Measurements from ENCODE around the gene EBPL.

The EBPL gene

DNA sequence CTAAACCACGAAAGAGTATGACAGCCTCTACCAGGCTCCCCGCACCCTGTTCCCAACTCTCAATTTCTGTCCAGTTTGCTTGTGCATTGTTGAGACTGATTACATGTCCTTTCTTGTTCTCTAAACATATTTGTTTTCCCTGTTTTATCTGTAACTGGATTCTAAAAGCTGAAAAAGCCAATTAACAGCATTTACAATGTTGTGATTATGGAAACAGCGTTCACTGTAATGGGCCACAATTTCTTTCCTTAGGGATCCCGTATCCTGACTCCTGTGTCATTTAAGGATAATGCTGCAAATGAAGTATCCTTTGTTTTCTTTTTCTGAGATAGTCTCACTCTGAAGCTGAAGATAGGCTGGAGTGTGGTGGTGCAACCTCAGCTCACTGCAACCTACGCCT lies 20.5 kb downstream of the EBPL start:
- no peak for DNase-seq

DNA sequence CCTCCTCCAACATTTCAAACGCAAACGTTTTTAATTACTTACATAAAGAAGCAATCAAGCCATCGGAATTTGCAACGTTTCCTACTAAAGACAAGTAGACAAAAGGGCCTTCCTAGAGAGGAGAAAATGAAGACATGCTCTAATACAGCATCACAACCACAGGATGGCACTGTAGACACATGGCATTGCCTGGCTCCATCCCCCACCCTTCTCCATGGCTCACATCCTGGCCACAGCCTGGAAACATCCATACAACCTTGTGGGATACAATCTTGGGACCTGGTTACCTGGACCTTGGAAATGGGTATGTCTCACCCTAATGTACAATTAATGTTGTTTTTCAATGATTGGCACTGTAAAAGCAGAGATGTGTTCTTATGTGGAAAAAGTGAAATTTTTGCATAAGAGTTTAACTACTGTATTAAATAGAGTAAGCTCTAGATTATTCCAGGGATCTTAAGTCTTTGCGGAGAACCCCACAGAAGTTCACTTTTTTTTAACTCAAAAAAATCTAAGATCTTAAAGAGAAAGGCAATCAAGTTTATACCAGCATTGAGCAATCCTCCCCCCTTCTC lies 21.5 kb downstream of the EBPL start:
- DNase-seq: peak; percentile 36

DNA sequence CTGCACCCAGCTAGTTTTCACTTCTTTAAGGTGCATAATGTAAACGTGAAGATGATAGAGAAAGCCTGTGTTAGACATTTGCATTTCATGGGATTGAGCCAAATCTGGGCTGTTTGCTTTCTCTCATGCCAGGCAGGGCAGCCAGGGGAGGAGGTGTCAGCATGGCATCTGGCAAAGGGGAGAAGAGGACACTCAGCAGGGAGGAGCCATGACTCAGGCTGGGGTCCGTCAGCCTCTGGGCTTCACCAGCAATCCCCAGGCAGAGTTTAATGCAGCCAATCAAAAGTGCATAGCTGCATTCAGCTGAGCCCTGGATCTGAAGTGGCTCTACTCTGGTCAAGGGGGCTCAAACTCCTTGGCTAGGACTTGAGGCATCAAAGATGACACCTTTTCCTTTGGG lies 23.5 kb downstream of the EBPL start:
- no peak for DNase-seq

DNA sequence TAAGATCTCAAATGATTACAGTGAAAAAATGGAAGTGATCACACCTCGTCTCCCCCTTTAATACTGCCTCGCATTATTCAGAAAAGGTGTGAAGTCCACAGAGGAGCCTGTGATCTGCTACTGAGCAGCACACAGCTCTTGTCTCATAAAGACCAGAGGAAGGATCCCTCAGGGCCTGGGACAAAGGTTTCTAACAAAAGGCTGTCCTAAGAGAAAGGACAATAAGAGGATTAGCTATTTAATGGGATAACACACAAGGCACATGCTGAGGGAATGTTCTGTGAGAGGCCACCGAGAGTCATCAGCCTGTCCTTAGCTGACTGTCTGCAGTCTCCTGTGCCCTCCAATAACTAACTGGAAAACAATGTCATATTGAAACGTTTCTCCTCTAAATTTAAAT lies 26.7 kb downstream of the EBPL start:
- DNase-seq: no peak

DNA sequence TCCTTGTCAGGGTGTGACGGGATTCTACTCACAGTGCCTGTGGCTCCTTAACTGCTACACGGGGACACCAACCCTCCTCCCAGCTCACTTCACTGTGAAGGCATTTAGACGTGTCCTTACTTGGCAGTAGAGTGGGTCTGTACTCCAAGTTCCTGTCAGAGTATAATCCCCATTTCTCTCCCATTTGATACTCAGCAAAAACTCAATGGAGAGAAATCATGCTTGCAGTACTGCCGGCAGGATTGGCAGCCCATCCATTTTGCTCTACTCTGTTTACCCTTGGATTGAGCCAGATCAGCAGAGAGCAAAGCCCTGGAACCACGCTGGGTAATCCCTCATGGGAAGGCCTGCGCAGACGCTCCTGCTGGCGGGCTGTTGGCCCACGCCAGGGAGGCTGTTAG lies 34.0 kb downstream of the EBPL start:
- DNase-seq: no peak

DNA sequence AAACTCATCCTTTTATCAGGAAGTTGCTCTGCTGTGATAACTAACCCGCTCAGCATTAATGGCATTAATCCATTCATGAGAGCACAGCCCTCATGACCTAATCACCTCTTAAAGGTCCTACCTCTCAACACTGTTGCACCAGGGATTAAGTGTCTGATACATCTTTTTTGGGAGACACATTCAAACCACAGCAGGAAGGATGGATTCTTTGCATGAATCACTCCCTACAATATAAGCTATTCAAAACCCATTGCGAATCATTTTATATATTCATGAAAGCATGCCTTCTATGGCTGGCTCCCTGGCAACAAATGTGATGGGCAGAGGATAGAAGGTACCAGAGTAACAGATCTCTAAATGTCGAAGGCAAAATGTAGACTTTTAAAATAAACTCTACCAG lies 35.4 kb downstream of the EBPL start:
- no peak for DNase-seq

DNA sequence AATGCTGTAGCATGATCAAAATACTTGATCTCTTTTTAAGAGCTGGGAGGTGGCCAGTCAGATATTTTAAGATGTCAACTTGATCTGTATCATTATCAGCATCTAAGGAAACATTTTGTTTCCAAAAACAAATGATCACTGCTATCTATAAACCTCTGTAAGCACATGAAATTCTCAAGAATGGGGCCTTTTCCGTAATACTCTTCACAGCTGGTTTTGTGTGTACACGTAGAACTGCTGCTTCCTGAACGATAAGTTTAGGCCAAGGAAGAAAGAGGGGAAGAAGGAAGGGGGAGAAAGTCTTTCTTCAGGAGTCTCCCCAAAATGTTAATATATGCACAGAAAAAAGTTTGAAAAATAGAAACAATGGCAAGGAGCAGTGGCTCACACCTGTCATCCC lies 37.3 kb downstream of the EBPL start:
- no peak for DNase-seq

DNA sequence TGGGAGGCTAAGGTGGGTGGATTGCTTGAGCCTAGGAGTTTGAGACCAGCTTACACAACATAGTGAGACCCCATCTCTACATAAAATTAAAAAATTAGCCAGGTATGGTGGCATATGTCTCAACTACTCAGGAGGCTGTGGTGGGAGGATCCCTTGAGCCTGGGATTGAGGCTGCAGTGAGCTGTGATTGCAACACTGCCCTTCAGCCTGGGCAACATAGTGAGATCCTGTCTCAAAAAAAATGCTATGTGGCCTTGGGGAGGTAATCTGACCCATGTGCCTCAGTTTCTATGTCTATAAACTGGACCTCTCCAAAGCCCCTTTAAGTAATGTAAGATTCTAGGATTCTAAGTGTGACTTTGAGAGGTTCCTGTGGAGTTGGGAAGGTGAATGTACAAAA lies 37.8 kb downstream of the EBPL start:
- no peak for DNase-seq

DNA sequence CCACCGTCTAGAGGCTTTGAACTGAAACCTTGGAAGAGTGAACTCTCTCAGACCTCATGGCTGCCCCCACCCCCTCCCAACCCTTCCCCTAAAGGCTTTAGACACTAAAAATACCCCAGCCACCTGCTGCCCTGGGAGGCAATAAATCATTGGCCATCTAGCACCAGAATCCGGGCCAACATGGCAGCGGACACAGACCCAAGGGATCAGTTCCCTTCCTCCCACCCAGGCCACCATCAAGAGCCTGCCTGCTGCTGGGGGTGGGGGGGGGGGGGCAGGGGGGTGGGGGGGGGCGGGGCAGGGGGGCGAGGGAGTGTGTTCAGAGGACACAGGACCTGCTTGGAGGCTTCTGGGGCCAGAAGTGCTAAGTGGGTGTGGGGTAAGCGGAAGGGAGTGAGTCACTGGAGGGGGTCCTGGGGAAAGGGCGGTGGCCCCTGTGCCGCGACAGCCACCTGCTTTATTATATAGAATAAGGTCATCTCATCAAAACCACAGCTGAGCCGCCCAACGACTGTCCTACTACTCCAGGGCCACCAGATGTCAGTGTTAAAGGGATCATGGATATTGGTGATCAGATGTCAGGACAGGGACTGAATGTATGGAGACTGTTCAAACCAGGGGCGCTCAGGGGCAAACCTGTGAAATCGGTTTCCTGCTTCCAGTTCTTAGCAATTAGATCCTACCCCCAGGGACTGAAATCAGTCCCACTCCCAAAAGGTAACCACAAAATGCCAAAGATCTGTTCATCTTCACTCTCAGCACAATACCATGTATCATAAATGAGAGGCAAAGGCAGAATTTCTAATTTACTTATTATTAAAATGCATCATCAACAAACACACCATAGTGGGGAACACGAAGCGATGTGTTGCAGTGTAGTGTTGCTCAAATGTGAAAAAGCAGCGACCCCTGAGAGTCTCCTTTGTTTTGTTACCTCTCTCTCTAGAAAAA lies 38.7 kb downstream of the EBPL start:
- DNase-seq: peak; percentile 53

DNA sequence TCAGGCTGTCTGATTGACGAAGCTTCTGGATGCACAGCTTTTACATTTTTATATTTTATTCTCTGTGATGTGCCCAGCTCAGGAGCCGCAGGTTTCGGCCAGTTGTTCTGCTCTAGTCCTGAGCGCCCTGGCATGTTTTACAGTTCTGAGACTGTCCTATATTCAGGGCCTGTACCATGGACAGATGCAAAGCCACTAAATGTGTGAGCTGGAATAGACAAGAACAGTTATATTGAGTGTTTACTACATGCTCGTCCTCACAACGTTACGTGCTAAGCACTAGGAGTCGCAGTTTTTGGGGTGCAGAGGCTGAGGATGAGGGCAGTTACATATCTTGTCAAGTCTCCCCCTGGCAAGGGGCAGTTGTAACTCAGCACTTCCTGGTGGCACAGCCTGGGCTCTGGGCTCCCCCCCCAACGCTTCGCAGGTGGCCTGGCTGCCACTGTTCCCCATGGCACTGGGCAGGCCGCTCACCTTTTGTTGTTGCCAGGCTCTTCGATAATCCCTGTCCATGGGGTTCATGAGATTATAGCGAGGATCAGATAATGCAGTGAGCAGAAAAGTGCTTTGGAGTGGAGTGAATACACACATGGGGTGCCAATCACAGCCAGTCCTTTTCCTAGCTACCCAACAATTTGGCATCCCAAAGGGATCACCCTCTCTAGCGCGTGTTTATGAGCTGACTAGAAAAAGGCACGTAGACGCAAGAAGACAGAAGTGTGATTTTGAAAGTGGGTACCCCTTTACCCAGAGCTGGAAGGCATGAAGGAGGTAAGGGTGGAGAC lies 39.5 kb downstream of the EBPL start:
- no peak for DNase-seq

DNA sequence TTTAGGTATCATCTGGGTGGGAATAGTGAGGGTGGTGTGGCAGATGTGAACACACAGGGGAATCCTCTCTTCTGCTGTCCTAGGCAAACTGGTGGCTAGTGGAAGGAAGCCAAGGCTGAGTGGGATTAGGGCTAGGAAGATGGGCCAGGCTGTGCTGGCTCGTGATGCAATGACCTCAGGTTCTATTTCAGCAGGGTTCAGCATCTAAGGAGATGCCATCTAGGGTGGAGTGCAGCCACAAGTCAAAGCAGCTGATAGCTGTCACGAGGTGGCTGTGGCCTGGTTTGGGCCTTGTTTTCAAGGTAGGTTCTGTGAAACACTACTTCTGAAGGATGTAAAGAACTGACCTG lies 41.3 kb downstream of the EBPL start:
- no peak for DNase-seq

DNA sequence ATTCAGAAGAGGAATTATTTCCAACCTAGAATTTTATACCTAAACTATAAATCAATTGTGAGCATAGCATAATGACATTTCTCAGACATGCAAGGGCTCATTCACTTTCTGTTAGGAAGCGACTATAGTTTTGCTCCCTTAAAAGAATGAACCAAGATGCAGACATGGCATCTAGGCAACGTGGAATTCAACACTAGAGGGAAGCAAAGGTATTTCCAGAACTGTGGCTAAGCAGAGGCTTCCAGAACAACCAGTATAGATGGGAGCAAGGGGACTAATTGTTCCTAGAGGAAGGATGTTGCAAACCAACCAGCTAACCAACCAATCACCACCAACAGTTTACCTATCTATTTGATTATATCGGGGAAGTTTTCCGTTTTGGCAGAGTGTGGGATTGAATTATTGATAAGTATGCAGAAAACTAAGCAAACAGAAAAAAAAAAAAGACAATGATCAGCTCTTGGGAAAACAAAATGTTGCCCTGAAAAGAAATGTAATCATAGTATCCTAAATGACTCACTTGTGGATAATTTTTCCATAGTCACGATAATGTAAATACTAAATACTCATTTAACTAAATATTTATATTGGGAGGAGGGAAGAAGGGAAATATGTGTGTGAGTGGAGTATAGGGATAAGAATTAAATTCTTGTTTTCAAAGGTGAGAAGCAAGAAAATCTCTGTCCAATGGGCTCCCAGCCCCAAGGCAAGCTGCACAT lies 41.9 kb downstream of the EBPL start:
- DNase-seq: no peak

DNA sequence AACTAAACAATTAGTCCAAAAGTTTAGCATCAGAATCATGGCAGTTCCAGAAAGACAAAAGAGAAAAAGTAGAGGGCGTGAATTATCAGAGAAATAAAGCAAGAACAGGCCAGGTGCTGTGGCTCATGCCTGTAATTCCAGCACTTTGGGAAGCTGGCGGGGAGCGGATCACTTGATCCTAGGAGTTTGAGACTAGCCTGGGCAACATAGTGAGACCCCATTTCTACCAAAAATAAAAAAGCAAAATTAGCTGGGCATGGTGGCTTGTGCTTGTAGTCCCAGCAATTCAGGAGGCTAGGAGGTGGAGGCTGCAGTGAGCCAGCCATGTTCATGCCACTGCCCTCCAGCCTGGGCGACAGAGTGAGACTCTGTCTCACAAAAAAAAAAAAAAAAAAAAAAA lies 44.6 kb downstream of the EBPL start:
- peak; percentile 29 for DNase-seq

DNA sequence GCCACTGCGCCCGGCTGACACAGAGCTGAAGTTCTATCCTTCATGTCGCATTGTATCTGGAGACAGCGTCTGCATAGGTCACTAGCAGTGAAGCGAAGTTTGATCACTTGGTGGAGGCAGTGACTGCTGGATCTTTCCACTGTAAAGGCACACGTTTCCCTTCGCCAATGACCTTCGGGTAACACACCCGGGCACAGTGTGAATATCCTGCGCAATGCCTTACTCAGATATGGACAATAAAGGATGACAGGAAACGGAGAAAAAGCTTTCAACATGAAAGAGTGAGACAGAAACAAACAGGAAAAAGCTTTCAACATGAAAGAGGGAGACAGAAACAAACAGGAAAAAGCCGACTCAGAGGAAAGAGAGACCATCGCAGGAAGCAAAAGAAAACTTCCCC lies 45.8 kb downstream of the EBPL start:
- no peak for DNase-seq

DNA sequence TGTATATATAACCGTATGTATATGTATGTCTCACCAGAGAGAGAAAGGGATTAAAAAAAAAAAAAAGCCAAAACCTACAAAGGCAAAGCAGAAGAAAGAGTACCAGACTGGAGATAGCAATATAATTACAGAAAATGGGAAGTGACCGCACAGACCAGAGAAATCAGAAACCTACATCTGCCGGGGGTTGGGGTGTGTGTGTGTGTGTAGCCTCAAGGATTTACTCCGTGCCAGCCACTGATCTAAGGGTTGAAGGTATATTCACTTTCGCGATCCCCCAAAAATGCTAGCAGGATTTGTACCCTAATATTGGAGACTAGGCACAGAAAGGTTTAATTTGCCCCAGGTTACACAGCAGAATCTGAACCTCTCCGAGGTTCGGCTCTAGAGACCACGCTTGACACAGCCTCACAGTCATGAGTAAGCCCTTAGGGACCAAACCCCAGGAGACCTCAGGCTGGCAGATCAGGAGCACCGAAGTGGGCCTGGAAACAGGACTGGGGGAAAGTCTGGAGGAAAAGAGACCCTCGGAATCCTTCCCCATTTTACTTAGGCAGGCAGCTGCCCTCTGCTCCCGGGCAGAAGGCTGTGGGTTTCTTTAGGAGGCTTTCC lies 48.1 kb downstream of the EBPL start:
- peak; percentile 88 for DNase-seq

DNA sequence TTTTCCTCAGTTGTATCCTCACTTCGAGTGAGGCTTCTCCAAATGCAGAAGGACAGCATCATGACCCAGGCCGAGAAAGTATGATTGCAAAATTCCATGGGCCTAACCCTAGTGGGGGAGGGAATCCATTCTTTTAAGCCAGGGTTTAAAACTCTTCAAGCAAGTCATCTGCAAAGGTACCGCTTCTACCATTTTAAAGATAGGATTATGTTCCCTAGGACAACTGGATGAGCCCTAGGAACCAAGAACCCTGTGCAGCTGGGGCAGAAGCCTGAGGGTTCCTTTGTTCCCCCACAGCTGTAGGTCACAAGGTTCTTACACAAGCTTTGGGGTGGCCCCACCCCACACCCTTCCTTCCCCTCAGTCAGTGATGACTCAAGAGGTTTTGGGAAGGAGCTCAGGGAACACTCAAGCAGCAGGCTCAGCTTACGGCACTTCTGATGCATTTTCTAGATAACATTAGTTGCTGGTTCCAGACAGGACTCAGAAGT lies 49.4 kb downstream of the EBPL start:
- peak; percentile 91 for DNase-seq

DNA sequence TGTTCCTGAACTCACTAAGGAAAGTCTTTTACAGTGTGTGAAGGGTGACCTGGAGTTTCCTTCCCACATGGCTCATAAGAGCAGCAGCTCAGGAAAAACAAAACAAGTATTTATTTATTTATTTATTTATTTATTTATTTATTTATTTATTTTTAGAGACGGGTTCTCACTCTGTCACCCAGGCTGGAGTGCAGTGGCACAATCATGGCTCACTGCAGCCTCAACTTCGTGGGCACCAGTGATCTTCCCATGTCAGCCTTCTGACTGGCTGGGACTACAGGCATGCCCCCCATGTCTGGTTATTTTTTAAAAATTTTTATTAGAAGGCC lies 52.6 kb downstream of the EBPL start:
- DNase-seq: no peak

DNA sequence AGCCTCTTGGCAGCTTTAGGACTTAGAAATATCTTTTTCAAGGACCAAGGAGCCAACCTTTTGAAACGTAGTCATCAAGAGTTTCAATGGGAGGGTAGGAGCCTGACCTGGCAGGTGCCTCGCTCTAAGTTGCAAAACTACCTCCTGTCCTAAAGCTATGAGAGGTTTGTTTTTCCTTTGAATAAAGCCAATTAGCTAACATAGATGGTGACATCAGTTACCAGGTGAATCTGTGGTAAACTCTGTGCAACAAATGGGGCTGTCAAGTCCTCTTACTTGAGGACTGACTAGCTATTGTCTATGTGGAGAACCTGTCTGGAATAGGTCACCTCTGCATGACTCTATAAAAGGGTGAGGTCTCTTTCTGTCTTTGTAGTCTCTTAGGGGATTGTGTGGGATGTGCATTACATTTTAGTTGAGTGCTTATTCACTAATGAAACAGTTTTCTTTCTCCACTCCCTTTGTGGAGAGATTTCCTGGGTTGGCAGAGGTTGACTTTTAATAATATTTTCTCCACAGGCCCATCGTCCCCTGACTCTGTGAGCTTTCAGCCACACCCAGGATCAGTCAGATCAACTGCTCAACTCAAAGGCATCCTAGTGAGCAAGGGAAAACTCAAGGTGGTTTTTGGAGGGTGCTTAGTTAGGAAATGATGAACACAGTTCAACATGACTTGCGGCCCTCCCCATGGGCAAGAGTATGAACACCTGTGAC lies 53.1 kb downstream of the EBPL start:
- no peak for DNase-seq

DNA sequence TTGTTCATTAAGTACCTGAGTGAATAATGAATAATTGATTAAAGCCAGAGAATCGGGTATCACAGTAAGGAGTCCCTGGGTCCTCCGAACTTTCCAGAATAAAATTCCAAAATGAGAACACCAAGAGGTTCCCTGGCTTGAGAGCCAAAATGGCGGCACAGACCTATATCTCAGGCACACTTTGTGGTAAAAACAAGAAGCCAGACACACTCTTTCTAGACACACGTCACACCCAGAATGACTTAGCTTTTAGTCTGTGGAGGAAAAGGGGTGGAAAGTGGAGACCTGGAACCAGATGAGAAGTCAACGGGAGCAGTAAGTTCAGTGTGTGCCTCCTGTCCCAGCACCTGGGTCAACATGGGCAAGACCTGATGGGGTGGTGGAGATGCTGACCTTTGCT lies 54.6 kb downstream of the EBPL start:
- DNase-seq: no peak

DNA sequence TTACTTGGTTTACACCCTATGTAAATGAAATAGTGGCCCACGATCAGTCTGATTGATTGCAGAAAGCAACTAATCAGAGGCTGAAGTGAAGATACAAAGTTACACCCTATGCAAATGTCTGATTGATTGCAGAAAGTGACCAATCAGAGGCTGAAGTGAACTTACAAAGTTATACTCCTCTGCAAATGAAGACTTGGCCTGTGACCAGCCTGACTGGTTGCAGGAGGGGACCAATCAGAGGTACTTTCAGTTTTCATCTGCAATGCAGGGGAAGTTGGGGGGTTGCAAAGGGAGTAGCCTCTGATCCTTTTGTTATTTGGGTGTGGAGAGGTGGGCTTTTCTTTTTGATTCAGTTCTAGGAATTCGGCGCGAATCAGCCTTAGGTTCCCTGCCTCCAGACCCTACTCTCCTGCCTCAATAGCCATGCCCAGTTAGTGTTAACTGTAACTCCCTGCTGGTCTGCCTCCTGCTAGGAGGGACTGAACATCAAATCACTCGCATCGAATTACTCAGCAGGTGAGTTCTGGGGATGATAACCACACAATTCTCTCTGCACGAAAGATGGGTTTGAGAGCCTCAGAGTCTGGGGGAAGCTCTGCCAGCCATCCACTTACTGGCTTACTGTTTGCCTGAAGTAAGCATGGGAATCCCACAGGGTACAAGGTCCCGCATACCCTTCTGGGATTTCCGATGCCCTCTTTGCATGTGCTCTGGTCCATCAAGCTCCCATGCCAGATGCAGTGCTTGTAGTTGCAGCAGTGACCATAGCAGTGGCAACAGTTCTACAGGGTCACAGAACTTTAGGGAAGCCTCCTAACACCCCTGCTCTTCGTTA lies 55.5 kb downstream of the EBPL start:
- DNase-seq: peak; percentile 49

DNA sequence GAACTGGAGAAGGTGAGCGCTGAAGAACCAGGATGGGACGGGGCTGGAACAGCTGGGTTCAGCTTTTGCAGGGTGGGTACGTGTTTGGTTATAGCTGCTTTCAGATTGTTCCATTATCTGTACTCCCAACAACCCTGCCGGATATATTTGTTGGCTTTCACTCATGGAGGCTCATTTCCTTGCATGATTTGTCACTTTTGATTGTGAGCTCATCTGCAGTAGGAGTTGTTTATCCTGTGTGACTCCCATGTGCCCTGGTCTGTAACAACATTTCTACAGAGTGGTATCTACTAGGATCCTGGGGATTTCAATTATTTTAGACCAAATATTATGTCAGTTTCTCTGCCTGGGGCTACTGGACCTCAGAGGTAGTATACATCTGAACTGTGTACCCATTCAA lies 57.6 kb downstream of the EBPL start:
- no peak for DNase-seq

All from MV-4-11 (cell line).